OCI-LY7 (cell line): ENCODE data around the gene COG4. TPM values are rescaled to one million over a fixed set of nuclear protein-coding genes. Genes with fewer than 3 reads are reported as not detected.

Experiments used
- BruUV-seq: library from RNA; stranded (reverse); fragments of 400-500 nt; replicated peaks from 2 replicates; lab custom pipeline; 2021; lab: Mats Ljungman, UMichigan
- CTCF ChIA-PET: fragments of 300-600 bp; sonication (Branson Sonifier 250); formaldehyde crosslinking; loops from one replicate; lab custom pipeline; 2022; ENCODE audit warnings: antibody characterized with exemption; ENCODE audit not compliant: unreplicated experiment; lab: Charles Lee
- POLR2A ChIA-PET: fragments of 300-600 bp; sonication (Branson Sonifier 250); formaldehyde crosslinking; loops from one replicate; lab custom pipeline; 2022; ENCODE audit warnings: antibody characterized with exemption; lab: Charles Lee
- DNase-seq: peaks from one replicate; pipeline ENCODE4 v3.0.0-alpha.2; 2015; ENCODE audit warnings: low spot score
- H2AFZ ChIP-seq: fragments of 200-600 bp; sonication (generic), shearing (Covaris generic); 2 replicates; pipeline ENCODE4 v1.6.1; 2014; ENCODE audit warnings: mild to moderate bottlenecking, antibody characterized with exemption, low read length, moderate library complexity
- H3K27ac ChIP-seq: fragments of 200-600 bp; sonication (generic); 2 replicates; pipeline ENCODE4 v1.5.1; 2014; ENCODE audit warnings: mixed run types, low read depth, mild to moderate bottlenecking, moderate library complexity, low read length, inconsistent platforms; ENCODE audit not compliant: poor library complexity, severe bottlenecking
- H3K36me3 ChIP-seq: fragments of 200-600 bp; sonication (generic); 2 replicates; pipeline ENCODE4 v1.6.1; 2014; ENCODE audit warnings: mild to moderate bottlenecking, antibody characterized with exemption, low read length, moderate library complexity, mixed read lengths; ENCODE audit not compliant: insufficient read depth
- H3K4me1 ChIP-seq: fragments of 200-600 bp; sonication (generic); 2 replicates; pipeline ENCODE4 v1.5.1; 2014; ENCODE audit warnings: mild to moderate bottlenecking, low read length; ENCODE audit not compliant: insufficient read depth, poor library complexity, severe bottlenecking
- H3K4me2 ChIP-seq: fragments of 200-600 bp; sonication (generic); 2 replicates; pipeline ENCODE4 v1.6.1; 2014; ENCODE audit warnings: mild to moderate bottlenecking, low read length
- H3K4me3 ChIP-seq: fragments of 200-600 bp; sonication (generic); 2 replicates; pipeline ENCODE4 v1.5.1; 2014; ENCODE audit warnings: mild to moderate bottlenecking, low read depth, low read length; ENCODE audit not compliant: poor library complexity, severe bottlenecking
- H3K79me2 ChIP-seq: fragments of 200-600 bp; sonication (generic); 2 replicates; pipeline ENCODE4 v1.6.1; 2016; ENCODE audit warnings: low read depth, mild to moderate bottlenecking, low read length, moderate library complexity, mixed read lengths; ENCODE audit not compliant: insufficient read depth
- H3K9me2 ChIP-seq: fragments of 200-600 bp; sonication (generic); 2 replicates; pipeline ENCODE4 v1.6.1; 2016; ENCODE audit warnings: mild to moderate bottlenecking, low read length, mixed read lengths; ENCODE audit not compliant: insufficient read depth
- H3K9me3 ChIP-seq: fragments of 200-600 bp; sonication (generic); 2 replicates; pipeline ENCODE4 v1.6.1; 2014; ENCODE audit warnings: mild to moderate bottlenecking, mixed run types, low read length, mixed read lengths
- H4K20me1 ChIP-seq: fragments of 200-600 bp; sonication (generic); 2 replicates; pipeline ENCODE4 v1.6.1; 2014; ENCODE audit warnings: mild to moderate bottlenecking, antibody characterized with exemption, low read length, moderate library complexity, mixed read lengths; ENCODE audit not compliant: insufficient read depth
- CTCF ChIP-seq: fragments of 200-600 bp; sonication (generic); conservative IDR thresholded peaks from 2 replicates; pipeline ENCODE4 v1.5.1; 2014; ENCODE audit warnings: mild to moderate bottlenecking, antibody characterized with exemption, low read length, moderate library complexity, mixed read lengths
- EZH2phosphoT487 ChIP-seq: fragments of 200-600 bp; sonication (generic); IDR thresholded peaks from 2 replicates; pipeline ENCODE4 v1.6.1; 2018; ENCODE audit warnings: low read depth, borderline replicate concordance, mild to moderate bottlenecking, mixed run types, antibody characterized with exemption, low read length, moderate library complexity, mixed read lengths
- intact Hi-C: fragments of 100-400 bp; cut with micrococcal nuclease; formaldehyde crosslinking; loops from one replicate; pipeline ENCODE4 v1.10.0; 2022; ENCODE audit not compliant: unreplicated experiment
- total RNA-seq, 2 experiments: library from RNA; depleted of rRNA in 1 of 2; stranded (reverse); fragments of >200 nt in 1 of 2; shearing (Covaris generic) in 1 of 2; gene quantifications; 2 replicates each; pipeline ENCODE4 v1.2.3, GENCODE V29; 2014 to 2022

The COG4 gene
- total RNA-seq, 2 experiments from 2014 or later: 48.8 to 100 TPM

- Histone ChIP-seq H3K9me2 (no peaks in the 10 kb centered on the region), H3K27ac (no peak overlapping the region), H3K36me3 (peaks cover 95% of the 10 kb centered on the region), H3K9me3 (no peaks in the 10 kb centered on the region), H3K4me3 (no peak overlapping the region), H3K79me2 (no peaks in the 10 kb centered on the region), H2AFZ (no peak overlapping the region), H4K20me1 (peaks cover 6% of the 10 kb centered on the region; the same call in 1 of the 2 replicates), H3K4me2 (no peak overlapping the region), H3K4me1 (peaks cover 1% of the 10 kb centered on the region)
- DNase-seq: no peak
- BruUV-seq: no TSS peak
- TF ChIP-seq CTCF (no peak), EZH2phosphoT487 (no peak)
- POLR2A ChIA-PET: no interaction called here
- CTCF ChIA-PET: no interaction called here
- intact Hi-C loops: no loop called here
Measured at GRCh38 chr16:70570967-70571570, 47.7 kb upstream of the COG4 start.

- Histone ChIP-seq H3K9me2 (no peaks in the 10 kb centered on the region), H3K4me1 (no peaks in the 10 kb centered on the region), H2AFZ (no peak overlapping the region), H3K4me3 (no peak overlapping the region), H3K4me2 (no peak overlapping the region), H3K36me3 (peaks cover 98% of the 10 kb centered on the region), H3K9me3 (no peaks in the 10 kb centered on the region), H4K20me1 (peaks cover 6% of the 10 kb centered on the region; the same call in 1 of the 2 replicates), H3K79me2 (no peaks in the 10 kb centered on the region), H3K27ac (no peak overlapping the region)
- ChIA-PET CTCF (no interaction called here), POLR2A (no interaction called here)
- TF ChIP-seq CTCF (no peak), EZH2phosphoT487 (no peak)
- intact Hi-C loops: no loop called here
- DNase-seq: no peak
- BruUV-seq: no TSS peak
Measured at GRCh38 chr16:70569752-70570151, 46.4 kb upstream of the COG4 start.

- Histone ChIP-seq H4K20me1 (no peaks in the 10 kb centered on the region; the same call in 1 of the 2 replicates), H3K9me3 (no peaks in the 10 kb centered on the region), H3K4me3 (no peak overlapping the region), H3K79me2 (no peaks in the 10 kb centered on the region), H3K9me2 (no peaks in the 10 kb centered on the region), H3K27ac (no peak overlapping the region), H3K36me3 (peaks cover 99% of the 10 kb centered on the region), H3K4me1 (no peaks in the 10 kb centered on the region), H3K4me2 (no peak overlapping the region), H2AFZ (no peak overlapping the region)
- intact Hi-C loops: no loop called here
- no peak for TF ChIP-seq CTCF
- TF ChIP-seq EZH2phosphoT487: no peak
- DNase-seq: no peak
- no TSS peak for BruUV-seq
- ChIA-PET CTCF (no interaction called here), POLR2A (interaction anchor here (0.6 to 1.3 kb wide), 3 partner anchors 18 to 60 kb away, joined by 3 to 4 read pairs (median 3); no protein-coding TSS in a partner anchor)
Measured at GRCh38 chr16:70568601-70569237, 45.4 kb upstream of the COG4 start.
